GM19239 (cell line): ENCODE measurements around the gene CLDN6.

Experiments
- DNase-seq: peaks from one replicate; pipeline ENCODE4 v3.0.0; 2011; ENCODE audit warnings: low spot score; ENCODE audit not compliant: insufficient read length
- FAIRE-seq: peaks from 2 replicates; lab custom pipeline; 2011; peaks lifted over from hg19 to GRCh38; lab: Jason Lieb, UNC

The CLDN6 gene

DNA sequence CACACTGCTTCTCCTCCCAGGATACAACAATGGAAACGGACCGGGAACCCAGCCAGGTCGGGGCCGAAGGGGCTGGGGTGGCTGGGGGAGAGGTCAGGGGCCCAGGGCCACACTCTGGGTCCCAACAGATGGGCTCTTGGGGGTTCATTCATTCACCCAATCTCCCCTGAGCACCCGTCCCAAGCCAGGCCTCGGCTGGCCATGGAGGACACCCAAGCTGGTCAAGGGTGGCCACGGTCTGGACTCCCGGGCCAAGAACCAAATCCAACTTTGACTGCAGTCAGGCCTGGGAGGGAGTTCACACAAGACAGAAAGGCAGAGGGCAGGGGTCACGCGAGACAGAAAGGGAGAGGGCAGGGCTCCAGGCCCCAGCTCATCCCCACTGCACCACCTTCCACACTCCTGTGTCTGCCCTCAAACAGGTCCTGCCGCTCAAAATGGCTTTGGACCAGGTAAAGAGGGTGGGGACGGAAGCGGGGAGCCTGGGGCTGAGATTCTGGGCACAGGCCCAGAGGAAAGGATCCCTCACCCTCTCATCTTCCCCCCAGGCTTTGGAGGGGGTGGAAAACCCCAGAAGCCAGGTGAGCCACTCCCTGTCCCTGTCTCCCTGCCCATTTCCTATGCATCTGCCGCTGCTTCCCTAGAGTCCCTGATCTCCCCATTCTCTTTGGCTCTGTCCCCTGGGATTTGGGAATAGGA is 25.5 kb downstream of the CLDN6 start:
- FAIRE-seq, result no peak
- DNase-seq, result no peak

DNA sequence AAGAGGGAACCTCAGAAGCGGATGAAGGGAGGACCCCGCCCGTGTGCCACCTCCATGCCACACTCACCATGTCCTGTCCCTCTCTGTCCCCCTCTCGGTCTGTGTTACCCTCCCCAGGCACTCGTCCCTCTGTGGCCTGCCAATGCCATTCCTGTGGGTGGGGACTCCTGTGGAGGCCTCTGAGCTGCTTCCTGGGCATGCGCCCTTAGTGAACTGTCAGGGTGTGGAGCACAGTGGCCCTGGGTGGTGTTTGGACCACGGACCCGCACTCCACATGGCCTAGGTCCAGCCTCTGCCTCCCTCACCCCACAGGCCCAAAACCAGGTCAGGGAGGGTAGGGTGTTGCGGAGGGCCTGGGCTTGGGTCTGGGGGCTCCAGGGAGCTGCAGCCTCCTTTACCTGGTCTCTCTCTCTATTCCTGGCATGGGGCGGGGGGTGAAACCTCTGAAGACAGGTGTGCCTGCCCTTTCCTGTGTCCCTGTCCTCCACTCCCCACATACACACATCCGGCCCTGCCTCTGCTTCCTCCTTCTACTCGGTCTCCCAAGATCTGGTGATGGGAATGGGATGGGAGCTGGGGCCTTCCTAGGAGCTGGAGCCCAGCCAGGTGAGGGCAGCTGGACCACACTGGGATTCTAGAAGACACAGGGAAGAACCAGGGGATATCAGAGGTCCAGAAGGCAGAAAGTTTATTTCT is 26.3 kb downstream of the CLDN6 start:
- DNase-seq (no peak), FAIRE-seq (no peak)

DNA sequence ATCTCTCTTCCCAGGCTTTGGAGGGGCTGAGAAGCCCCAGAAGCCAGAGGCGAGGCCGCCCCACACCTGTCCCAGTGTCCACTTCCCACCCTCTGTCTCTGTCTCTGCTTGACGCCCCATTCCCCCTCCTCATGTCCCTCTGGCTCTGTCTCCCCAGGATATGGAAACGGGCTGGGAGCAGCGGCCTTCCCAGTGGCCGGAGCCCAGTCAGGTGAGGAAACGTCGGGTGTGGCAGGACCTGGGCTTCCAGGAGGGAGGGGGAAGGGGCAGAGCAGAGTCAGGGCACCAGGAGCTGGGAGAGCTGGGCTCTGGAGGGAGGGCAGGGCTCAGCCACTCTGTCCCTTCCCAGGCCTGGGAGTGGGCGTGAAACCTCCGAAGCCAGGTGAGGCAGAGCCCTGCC is 27.1 kb downstream of the CLDN6 start:
- no peak for DNase-seq

DNA sequence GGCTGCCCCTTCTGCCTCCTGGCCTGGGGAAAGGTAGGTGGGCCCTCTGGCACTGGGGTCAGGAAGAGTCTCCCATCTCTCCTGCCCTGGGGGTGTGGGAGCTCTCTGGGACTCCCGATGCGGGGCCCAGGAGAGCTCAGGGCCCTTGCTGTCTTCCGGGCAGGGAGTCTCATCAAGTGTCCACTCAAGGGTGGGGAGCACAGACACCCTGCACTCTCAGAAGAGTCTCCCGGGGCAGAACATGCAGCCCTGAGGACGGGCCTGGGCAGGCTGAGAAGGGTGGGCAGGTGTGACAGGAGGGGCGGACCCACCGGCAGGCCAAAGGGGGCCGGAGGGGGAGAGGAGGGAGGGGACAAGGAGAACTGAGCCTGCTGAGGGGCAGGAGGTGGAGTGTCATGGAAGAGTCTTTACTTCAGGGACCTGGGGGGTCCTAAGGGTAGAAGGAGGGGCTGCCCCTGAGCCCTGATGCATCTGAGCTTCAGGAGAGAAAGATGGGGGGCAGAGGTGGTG is 29.3 kb downstream of the CLDN6 start:
- DNase-seq, result no peak
- FAIRE-seq, result no peak

More for the DNA sequence above, 27.1 kb downstream of the CLDN6 start:
- no peak for FAIRE-seq

DNA sequence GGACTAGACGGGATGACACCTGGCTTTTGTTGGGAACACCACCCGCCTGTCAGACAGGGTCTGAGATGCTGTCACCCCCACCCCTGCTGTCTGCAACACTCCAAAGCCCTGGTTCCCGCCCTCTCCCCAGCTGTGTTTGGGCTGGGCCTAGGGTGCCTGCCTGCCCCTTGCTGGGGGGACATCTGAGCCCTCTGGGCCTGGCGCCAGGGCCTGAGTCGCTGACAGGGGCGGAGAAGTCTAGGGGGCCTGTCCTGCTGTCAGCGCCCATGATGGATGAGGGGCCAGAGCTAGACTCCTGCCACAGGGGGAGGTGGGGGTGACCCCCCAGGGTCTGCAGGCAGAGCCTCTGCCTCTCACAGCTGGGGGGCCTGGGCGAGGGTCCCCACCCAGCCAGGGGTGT is 30.1 kb downstream of the CLDN6 start:
- FAIRE-seq (no peak), DNase-seq (no peak)

DNA sequence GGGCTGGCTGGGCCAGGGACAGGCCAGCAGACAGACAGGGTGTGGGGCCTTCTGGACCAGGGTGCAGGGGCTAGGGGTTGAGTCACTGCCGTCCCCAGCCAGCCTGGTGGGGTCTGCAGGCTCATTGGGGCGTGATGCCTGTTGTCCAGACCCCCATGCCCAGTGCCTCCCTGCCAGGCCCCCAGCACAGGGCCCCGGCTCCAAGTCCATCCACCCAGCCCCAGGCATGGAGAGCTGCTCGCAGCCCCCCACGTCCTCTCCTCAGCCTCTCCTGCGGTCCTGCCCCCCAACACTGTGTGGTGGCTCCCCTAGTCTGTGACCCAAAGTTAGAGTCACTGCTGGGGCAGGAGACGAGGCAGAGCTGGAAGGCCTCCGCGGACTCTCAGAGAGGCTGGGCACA is 30.7 kb downstream of the CLDN6 start:
- FAIRE-seq, result no peak
- DNase-seq, result no peak

DNA sequence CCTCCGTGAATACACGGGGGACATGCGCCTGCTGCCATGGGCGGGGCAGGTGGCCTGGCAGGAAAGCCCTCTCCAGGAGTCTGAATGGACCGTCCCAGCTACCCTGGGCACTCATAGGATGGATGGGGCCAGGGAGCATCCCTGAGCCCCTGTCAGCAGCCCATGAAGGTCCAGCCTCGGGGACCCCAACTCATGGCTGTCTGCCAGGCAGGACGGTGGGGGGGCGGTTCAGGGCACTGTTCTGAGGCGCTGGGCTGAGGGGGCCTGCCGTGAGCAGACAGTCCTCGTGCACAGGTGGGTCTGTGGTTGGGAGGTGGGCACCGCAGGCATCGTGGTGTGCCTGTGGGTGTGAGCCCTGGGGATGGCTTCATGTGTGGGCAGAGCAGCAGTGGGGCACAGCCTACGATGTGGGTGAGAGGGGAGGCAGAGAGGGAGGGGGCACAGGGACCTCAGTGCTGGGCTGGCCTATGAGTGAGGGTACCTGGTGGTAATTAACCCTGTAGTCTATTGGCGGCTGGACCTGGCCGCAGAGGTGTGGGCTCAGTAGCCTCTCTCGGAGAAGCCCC is 31.3 kb downstream of the CLDN6 start:
- no peak for DNase-seq
- no peak for FAIRE-seq

DNA sequence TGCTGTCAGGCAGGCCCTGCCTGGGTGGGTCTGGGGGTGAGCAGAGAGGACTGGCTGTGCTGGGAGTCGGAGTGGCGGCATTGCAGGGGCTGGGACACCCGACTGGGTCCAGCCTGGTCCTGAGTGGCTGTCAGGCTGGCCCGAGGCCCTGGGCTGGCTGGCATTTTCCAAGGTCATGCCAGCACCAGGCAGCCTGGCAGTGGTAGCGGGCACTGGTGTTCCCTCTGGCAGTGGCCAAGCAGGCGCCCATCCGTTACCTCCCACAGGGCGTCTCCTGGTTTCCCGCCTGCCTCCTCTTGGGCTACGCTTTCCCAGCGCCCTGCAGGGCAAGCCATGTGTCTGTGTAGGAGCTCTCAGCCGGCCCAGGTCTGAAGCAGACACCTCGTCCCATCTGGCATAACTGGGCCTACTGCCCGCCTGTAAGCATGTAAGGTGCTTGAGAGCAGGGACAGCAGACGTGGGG is 32.1 kb downstream of the CLDN6 start:
- no peak for DNase-seq
- no peak for FAIRE-seq

DNA sequence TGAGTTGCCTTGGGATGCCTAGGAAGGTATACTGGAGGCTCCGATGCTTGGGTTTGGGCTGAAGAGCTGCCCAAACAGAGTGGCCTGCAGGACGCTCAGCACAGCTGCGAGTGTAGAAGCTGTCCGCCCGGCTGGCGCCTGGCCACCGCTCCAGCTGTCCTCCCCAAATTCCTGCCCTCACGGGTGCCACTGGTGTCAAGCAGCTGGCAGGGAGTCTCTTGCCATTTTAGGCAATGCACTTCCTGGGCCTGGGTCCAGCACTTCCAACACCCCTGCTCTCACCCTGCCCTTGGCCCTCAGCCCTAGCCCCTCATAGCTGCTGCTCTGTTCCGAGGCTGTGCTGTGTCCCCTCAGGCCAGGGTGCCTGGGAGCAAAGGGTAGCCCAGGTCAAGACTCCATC is 32.5 kb downstream of the CLDN6 start:
- no peak for FAIRE-seq
- DNase-seq, result no peak

DNA sequence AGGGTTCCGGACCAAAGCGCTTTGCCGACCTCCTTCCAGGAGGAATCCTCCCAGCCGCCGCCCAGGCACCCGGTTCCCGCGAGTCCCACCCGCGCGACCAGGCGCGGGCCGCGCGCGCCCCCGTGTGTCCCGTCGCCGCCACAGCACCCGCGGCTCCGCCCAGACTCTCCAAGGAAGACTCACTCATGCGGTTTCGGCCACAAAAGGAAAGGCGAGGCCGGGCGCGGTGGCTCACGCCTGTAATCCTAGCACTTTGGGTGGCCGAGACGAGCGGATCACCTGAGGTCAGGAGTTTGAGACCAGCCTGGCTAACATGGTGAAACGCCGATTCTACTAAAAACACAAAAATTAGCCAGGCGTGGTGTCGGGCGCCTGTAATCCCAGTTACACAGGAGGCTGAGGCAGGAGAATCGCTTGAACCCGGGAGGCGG is 34.3 kb downstream of the CLDN6 start:
- peak; percentile 94 for DNase-seq
- peak; percentile 37 for FAIRE-seq

DNA sequence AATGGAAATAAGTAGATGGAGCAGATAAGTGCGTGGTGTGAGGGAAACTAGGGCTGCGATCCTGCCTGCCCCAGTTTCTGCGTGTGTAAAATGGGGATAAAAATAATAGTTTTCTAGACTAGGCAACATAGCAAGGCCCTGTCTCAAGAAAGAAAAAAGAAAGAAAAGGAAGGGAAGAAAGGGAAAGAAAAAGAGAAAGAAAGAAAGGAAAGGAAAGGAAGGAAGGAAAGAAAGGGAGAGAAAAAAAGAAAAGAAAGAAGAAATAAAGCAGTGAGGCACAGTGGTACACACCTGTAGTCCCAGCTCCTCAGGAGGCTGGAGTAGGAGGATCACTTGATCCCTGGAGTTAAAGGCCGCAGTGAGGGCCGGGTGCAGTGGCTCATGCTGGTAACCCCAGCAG is 35.6 kb downstream of the CLDN6 start:
- FAIRE-seq (no peak), DNase-seq (no peak)

DNA sequence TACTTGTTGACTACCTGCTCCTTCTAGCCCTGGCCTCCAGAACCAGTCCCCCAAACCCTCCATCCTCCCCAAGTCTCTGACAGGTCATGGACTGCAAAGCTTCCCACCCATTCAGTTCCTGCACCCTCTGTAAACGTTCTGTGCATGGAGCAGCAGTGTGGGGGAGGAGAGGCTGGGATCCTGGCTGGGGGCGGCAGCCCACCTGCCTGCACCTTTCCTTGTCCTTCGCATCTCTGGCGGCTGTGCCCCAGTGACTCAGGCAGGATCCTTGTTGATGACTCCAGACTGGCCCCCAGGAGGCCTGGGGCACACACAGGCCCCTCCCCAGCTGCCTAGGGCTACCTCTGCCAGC is 36.1 kb downstream of the CLDN6 start:
- FAIRE-seq (no peak), DNase-seq (no peak)

DNA sequence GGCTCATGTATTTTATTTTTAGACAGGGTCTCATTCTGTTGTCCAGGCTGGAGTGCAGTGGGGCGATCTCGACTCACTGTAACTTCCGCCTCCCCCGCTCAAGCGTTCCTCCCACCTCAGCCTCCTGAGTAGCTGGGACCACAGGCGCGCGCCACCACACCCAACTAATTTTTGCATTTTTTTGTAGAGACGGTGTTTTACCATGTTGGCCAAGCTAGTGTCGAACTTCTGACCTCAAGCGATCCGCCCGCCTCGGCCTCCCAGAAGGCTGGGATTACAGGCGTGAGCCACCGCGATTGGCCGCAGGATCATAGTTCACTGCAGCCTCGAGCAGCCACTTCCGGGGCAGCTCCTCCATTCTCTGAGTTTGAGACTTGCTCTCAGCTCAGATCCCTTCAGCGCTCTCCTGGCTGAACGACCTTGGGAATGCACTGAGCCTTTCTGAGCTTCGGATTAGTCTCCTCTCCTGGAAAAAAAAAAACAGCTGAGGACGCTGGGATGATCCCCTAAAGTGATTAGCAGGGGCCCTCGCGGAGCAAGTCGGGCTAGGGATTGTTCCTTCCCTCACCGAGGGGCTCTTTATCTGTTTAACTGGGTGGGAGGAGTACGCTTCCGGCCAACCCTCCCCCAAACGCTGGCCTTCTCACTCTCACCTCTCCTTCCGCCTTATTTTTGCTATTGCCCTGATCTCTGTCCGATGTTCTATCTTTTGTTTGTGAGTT is 36.6 kb downstream of the CLDN6 start:
- no peak for DNase-seq
- FAIRE-seq, result no peak

DNA sequence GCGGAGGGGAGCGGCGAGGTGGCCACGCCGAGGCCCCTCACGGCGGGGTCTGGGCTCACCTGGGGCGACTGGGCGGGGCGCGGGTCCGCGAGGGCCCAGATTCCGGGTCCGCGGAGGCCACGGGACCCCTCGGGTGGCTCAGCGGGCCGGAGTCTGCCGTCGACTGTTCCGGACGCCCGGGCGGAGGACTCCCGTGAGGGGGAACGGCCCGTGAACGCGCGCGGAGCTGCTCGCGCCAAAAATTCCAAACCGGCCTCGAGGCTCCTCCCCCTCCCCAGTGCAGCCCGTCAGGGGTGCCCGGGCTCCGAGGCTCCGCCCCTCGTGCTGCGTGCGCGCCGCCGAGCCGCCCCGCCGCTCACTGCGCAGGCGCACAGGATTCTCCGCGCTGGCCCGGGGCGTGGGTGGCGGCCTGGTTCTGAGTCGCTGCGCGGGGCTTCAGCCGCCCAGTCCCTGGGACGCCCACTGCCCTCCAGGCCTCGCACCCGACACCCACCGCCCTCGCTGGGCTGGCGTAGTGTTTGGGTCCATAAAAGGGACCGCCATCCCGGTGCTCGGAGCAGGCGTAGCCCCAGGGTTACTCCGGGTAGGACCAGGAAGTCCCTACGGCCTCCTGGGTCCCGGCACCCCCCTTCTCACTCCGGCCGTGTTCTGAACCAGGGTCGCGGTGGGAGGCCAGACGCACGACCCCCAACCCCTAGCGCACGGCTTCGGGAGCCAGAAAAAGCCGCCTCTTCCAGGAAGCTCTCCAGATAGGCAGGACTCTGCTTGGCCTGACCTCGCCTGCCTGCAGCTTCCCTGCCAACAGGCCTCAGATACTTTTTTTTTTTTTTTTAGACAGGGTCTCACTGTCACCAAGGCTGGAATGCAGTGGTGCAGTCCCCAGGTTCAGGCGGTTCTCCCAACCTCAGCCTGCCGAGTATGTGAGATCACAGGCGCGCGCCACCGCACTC is 37.5 kb downstream of the CLDN6 start, which contains the start of gene PKMYT1:
Gene PKMYT1, minus strand, starts transcription at position 220 of the 950 bp plus-strand sequence. CDS start 789 bp downstream, outside the sequence.
- FAIRE-seq (peak; percentile 76), DNase-seq (peak; percentile 100)

DNA sequence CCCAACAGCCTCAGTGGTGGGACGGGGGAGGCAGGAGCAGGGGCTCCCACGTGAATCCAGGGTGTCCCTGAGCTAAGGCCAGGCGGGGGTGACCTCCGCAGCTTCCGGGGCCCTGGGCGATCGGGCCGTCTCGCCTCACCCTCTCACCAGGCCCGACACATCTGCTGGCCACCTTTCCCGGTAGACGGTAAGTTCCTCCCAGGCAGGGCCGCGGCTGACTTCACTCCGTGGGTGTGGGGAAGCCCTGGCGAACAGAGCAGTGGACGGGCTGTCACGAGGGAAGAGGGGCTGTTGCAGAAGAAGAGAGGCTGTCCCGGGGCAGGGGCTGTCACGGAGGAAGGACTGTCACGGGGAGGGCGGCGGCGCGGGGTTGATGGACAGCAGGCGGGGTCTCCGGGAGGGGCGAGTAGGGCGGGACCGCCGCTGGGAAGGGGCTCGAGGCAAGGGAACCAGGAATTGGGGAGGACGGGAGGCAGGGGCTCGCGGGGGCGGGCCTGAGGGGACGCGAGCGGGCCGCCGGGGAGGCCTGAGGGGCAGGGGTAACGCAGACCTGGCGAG is 38.2 kb downstream of the CLDN6 start:
- DNase-seq (no peak), FAIRE-seq (peak; percentile 35)

DNA sequence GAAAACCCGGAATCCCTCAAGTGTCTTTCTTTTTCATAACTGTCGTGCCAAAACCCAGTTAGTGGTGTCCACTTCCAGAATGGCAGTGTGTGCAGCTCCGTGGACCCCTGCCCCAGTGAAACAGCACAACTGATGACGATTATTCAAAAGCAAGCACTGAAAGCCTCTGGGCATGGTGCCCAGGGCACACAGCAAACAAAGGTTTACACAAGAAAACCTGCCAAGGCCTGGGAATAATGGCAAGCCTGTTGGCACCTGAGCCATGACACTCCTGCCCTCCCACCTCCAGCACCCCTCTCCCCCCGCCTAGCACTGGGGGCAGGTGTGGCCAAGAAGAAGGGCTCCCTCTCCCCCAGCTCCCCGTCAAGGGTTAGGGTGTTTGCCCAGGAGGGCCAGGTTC is 40.5 kb downstream of the CLDN6 start:
- FAIRE-seq, result no peak
- no peak for DNase-seq

DNA sequence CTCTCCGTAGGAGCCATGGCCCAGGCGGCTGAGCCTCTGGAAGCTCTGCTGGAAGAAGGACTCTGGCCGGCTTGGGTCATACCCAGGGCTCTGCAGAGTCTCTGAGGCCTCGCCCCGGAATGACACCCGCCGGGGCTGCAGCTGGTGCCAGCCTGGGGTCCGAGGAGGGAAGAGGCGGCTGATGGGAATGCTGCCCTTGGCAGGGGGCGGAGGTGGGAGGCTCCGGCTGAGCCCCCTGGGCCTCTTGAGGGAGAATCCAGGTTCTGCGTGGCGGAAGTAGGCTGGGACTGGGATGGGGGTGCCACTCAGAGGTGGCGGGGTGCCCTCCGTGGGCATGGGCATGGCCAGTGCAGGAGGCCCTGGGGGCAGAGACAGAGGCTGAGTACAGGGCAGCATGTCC is 41.3 kb downstream of the CLDN6 start:
- DNase-seq, result no peak
- FAIRE-seq, result no peak

DNA sequence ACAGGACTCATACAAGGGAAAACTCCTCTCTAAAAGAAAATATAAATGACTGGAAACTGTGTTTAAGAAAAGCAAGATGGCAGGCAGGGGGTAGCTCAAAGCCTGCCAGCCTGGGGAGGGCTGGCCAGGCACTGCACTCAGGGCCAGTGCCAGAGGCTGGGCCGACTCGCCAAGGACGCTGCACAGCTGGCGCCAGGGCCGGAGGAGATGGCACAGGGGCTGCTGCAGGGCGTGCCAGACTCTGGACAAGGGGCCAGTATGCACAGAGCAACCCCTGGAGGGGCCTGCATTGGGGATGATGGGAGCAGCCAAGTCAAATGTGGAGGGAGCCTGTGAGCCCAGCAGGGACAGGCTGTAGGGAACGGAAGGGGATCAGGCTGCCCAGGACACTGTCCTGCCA is 41.8 kb downstream of the CLDN6 start:
- DNase-seq (no peak), FAIRE-seq (no peak)

DNA sequence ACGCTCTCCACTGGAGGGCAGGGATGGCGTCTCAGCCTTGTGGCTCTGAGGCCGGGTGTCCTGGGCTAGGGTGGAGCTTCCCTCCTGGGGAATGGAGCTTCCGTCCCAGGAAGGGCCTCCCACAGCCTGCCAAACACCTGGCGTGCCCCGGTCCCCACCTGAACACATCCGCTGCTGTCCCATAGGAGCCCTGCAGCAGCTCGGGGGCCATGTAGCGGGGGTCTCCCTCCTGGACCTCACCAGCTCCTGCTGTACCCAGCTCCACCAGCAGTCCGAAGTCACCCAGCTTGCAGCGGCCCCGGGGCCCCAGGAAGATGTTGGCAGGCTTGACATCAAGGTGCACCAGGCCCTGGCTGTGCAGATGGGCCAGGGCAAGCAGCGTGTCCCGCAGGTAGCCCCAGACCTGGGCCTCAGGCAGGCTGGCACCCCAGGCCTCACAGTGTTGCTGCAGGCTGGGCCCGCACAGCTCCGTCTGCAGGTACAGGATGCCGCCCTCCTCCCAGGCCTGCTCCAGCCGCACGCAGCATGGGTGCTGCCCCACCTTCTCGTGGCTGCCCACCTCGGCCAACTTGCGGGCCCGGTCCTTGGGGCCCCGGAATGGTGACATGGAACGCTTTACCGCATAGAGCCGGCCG is 42.7 kb downstream of the CLDN6 start:
- DNase-seq (no peak), FAIRE-seq (no peak)
